Fibroblast of skin of back (primary cell): ENCODE data around the gene ZMYND12.

ENCODE experiments used
- DNase-seq: peaks from one replicate; pipeline ENCODE4 v3.0.0-alpha.2; 2013

Gene ZMYND12

GRCh38 chr1:42434340-42434739 is 21.5 kb downstream of the ZMYND12 start:
- DNase-seq, result no peak

- no peak for DNase-seq
Observed at GRCh38 chr1:42433369-42433768, 22.5 kb downstream of the ZMYND12 start.

- no peak for DNase-seq
Observed at GRCh38 chr1:42432714-42433113, 23.1 kb downstream of the ZMYND12 start.

- DNase-seq, result no peak
Observed at GRCh38 chr1:42431514-42431913, 24.3 kb downstream of the ZMYND12 start.

DNA sequence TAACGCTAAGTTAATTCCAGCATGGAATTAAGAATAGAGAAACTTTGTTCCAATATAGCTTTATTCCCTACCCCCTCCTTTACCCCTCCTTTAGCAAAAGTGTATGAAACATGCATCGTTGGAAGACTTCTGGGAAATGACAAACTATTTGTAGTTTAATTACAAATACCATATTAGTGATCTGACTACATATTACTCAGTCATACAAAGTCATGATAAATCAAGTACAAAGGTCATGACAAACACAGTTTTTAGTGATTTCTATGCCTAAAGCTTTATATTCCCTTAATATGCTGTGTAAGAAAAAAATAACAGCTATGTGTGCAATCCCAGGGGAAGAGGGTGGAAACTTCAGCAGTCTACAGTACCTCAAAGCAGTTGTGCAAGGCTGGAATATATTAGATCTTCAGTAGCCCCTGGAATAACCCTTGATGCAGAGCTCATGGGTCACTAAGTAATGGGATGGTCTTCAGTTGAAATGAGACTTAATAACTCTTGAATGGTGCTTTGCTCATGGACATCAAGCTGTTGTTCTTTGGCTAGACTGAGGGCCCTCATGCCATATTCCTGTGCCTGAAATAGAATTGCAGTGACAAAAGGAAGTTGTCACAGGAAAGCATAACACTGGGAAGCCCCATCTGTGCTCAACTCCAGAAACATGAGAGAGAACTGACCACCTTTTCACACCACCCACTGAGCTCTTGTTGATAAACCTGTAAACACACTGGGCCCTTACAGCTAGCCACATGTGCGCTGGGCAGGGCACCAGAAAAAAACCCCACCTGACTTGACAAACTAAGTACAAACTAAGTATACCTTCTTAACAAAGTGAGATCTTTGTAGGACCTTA is 25.3 kb downstream of the ZMYND12 start:
- no peak for DNase-seq

- DNase-seq, result no peak
Observed at GRCh38 chr1:42429603-42430002, 26.2 kb downstream of the ZMYND12 start.

- no peak for DNase-seq
Observed at GRCh38 chr1:42427240-42427639, 28.6 kb downstream of the ZMYND12 start.

GRCh38 chr1:42424201-42424600 is 31.6 kb downstream of the ZMYND12 start:
- DNase-seq, result peak; percentile 4

- DNase-seq, result no peak
Observed at GRCh38 chr1:42423681-42424080, 32.1 kb downstream of the ZMYND12 start.

DNA sequence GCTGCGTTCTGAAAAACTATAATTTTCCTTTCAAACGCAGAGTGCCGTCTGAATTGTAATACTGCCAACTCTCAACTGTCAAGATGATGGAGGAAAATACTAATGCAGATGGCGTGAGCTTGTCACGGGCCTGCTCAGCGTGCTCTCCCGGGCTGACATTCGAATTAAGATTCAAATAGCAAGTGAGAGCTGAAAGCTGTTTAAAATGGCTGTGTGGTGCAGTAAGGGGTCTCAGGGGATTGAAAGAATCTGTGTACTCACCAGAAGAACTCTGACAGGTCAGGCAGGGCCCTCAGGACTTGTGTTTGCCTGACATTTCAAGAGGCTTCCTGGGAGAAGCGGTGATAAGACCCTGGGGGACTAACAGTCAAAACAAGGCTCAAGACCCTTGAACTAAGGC is 33.1 kb downstream of the ZMYND12 start:
- peak; percentile 43 for DNase-seq

DNA sequence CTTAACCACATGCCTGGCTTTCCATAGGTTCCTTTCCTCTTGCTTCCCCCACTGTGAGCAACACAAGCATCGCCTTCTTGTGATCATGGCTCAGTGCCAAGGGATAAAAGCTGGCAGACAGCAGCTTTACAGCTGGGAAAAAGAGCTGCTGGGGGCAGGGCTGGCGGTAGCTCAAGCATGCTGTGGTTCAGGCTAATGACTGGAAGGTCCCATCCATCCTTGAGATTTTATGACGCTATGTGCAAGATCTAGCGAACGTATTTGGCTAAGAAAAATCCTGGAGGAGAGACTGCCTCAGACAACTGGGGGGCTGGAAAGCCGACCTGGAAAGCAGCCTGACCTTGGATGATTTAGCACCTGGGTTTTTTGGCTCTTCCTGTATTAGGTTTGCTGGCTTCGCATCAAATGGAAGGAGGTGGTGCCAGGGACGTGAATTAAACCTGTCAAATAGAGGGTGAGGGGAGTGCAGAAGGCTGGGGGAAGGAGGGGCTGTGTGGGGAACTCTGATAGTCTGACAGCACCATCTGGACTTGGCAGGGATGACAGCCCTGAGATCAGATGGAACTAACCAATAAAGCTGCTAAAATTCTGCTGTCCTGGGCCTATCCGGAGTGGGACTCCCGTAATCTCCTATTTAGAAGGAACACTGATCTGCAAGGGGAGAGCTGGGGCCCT is 34.8 kb downstream of the ZMYND12 start:
- DNase-seq, result peak; percentile 75

DNA sequence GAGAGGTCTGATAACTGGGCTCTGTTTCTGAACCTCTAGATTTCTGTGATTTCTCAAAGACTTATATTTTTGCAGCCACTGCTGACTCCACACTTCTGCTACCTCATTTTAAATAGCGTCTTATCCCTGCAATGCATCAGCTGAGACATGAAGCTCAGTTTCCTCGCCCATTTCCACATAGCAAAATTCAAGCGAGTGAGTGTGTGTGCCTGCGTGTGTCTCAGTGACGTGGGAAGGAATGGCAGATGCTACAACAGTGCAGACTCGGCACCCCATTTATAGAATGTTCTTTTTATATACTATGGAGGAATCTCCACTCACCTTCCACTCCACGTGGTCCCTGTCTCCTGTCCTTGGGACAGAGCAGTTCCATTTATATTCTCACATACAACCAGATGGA is 35.7 kb downstream of the ZMYND12 start:
- DNase-seq, result no peak

- no peak for DNase-seq
Observed at GRCh38 chr1:42419126-42419821, 36.5 kb downstream of the ZMYND12 start.

- no peak for DNase-seq
Observed at GRCh38 chr1:42418516-42418915, 37.3 kb downstream of the ZMYND12 start.

DNA sequence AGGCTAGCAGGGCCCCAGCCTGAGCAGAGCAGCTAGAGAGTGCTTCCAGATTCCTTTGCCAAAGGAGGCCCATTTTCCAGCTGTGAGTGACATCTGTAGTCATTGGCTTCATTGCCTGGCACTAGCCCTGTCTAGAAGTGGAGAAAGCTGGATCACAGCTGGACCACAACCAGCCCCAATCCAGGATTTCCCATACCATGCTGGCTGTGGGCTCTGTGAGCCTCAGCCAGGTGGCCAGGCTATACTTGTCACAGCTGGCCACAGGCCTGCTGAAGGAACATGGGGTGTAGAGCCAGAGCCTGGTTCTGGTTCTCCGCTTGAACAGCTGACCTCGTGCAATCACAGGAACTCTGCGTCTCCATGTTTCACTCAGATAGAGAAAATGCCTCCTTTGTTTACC is 38.7 kb downstream of the ZMYND12 start:
- no peak for DNase-seq

DNA sequence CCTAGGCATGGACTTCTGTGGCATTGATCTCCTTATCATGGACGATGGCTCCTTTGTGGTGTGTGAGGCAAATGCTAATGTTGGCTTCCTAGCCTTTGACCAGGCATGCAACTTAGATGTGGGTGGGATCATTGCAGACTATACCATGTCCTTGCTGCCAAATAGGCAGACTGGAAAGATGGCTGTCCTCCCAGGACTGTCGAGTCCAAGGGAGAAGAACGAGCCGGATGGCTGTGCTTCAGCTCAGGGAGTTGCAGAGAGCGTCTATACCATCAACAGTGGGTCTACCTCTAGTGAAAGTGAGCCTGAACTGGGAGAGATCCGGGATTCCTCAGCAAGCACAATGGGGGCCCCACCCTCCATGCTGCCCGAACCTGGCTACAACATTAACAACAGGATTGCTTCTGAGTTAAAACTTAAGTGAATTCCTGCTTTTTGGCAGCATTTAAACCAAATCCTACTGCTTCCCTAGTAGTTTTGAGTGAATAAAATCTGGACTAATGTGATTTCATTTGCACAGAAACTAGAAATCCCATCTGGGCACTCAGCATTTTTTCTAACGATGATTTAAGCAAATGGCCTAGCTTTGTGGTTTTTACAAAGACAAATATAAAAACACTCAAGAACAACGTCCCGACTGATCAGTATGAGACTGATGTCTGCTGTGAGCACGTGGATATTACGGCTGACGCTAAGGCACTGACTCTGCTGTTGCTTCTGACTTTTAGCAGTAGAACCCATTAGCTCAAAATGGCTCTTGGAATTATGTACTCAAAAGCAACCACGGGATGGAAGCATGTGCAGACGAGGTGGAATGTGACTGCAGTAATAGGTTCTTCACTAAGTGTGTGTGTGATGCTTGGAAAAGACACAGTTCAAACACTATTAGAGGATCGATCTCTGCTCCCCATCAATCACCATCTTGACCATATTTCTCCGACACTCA is 41.0 kb downstream of the ZMYND12 start:
- no peak for DNase-seq

DNA sequence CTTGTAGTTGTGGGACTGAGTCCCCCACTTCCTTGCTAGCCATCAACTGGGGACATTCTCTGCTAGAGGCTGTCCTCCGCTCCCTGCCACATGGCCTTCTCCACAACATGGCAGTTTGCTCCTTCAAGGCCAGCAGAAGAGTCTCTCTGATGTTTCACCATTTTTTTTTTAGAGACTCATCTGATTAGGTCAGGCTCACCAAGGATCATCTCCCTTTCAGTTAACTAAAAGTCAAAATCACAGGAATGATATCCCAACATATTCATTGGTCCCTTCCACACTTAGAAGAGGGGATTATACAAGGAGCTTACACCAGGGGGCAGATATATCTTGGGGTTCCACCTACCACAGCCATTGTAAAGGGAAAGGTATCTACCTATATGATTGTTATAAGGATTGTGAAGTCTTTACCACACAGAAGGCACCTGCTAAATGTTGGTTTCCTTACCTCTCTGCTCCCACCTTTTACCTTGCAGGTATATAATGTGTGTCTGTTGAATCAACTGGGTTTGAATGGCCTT is 51.9 kb downstream of the ZMYND12 start:
- no peak for DNase-seq

GRCh38 chr1:42399315-42400100 is 56.3 kb downstream of the ZMYND12 start:
- DNase-seq, result no peak

- DNase-seq, result no peak
Observed at GRCh38 chr1:42392967-42393848, 62.6 kb downstream of the ZMYND12 start.

DNA sequence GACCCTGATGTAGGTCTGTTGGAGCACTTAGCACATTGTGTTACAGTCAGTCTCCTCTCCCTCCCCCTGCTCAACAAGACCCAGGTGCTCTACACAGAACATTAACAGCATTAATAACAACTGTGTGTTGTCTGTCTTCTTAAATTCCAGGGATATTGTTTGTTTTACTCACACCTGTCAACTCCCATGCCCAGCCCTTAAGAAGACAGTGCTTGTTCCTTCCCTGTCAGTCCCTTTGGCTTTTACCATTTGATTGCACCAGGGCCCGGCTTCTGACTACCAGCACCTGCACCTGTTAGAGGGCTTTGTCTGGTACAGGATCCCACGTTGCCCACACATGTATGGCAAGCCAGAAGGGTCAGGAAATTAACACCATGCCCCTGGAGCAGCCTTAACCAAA is 63.6 kb downstream of the ZMYND12 start:
- DNase-seq, result no peak
